Psoas muscle (tissue), 8 donors: ENCODE results near the gene RREB1. TPM values are rescaled to one million over a fixed set of nuclear protein-coding genes. Genes with fewer than 3 reads are reported as not detected.

Experiments used
- ATAC-seq, 4 donors: fragments of 200-7000 bp; cut with Tn5 transposase; one replicate each; pipeline ENCODE4 v1.9.1; 2020; ENCODE audit warnings: moderate library complexity in 3 of 4, mild to moderate bottlenecking in 2 of 4
- DNase-seq, 2 donors: peaks; one replicate each; pipeline ENCODE4 v3.0.0-alpha.2; 2020
- H3K27ac ChIP-seq: fragments of 200-600 bp; one replicate; pipeline ENCODE4 v1.8.0; 2022
- H3K27me3 ChIP-seq, 3 donors: fragments of 200-600 bp in 1 of 3; one replicate each; pipeline versions ENCODE4 v1.6.1 to v1.8.0; 2013 to 2022; ENCODE audit warnings: low read length in 2 of 3, mild to moderate bottlenecking in 2 of 3, moderate library complexity in 1 of 3; ENCODE audit not compliant: insufficient read depth in 3 of 3
- H3K36me3 ChIP-seq, 2 donors: fragments of 200-600 bp in 1 of 2; one replicate each; pipeline versions ENCODE4 v1.6.1 to v1.8.0; 2013 to 2022; ENCODE audit warnings: low read depth in 1 of 2, mild to moderate bottlenecking in 1 of 2, moderate library complexity in 1 of 2; ENCODE audit not compliant: insufficient read depth in 1 of 2
- H3K4me1 ChIP-seq: fragments of 200-600 bp; one replicate; pipeline ENCODE4 v1.8.0; 2022
- H3K4me3 ChIP-seq: fragments of 200-600 bp; one replicate; pipeline ENCODE4 v1.8.0; 2022; ENCODE audit warnings: mild to moderate bottlenecking
- H3K9me3 ChIP-seq: fragments of 200-600 bp; one replicate; pipeline ENCODE4 v1.8.0; 2022
- CTCF ChIP-seq: fragments of 200-600 bp; IDR thresholded peaks from one replicate; pipeline ENCODE4 v1.8.0; 2022; ENCODE audit warnings: antibody characterized with exemption
- WGBS, 3 donors: extraction: QIAGEN DNeasy Blood & Tissue Kit; methylation state at CpG; one replicate each; pipeline versions ENCODE4 v1.1.6 to v1.1.7; 2013; 5-methylcytosine and 5-hydroxymethylcytosine counted together
- intact Hi-C, 2 donors: fragments of 100-400 bp; cut with DNase I; formaldehyde crosslinking; loops; one replicate each; pipeline versions ENCODE4 v1.11.0 to v1.14.2; 2022
- polyA plus RNA-seq, 3 donors: library from polyadenylated mRNA; stranded (reverse); fragments of 200-250 nt; gene quantifications; one replicate each; pipeline ENCODE4 v1.2.3, GENCODE V29; 2013
- total RNA-seq, 4 donors: library from RNA; stranded (reverse); fragmentation: NEBNext Ultra II Directional in 2 of 4; extraction: Animal tissue kit (Norgen Biotek cat#: 25700) in 2 of 4; gene quantifications; one replicate each; pipeline versions ENCODE4 v1.2.1 to v1.2.4, GENCODE V29; 2021 to 2023
- donor health status: healthy with polysubstance abuse.
- donor health status: DM: no; HTN: no; CAD: no; lungs with moderate emphysema.
- donor health status: Bipolar disorder and iron deficiency.
- donor health status: healthy.
- donor health status: DM: yes; HTN: yes; CAD: no.
- donor health status: DM: no; HTN: no; CAD: no.
- donor health status: DM: no; HTN: no; CAD: no.
- donor health status: DM: yes; HTN: yes; CAD: no.

RREB1 gene
- total and polyA plus RNA-seq, 7 donors, result 4.6 to 49.4 (median 32.7) TPM

- 89 to 92% (median 90%) methylated on average over 3 of the region's 3 CpGs for WGBS, 3 donors
- Histone ChIP-seq H3K27me3 (no peaks in the 10 kb centered on the region), H3K27ac (no peak overlapping the region), H3K4me3 (no peak overlapping the region), H3K4me1 (peaks cover 25% of the 10 kb centered on the region), H3K36me3 (peaks cover 0 to 41% of the 10 kb centered on the region in 2 donors), H3K9me3 (no peaks in the 10 kb centered on the region)
- no peak for ATAC-seq
- intact Hi-C loops, result no loop called here
- no peak for TF ChIP-seq CTCF
- no peak for DNase-seq
Measured at GRCh38 chr6:7194657-7195056, 86.9 kb downstream of the RREB1 start.

- H3K4me3 ChIP-seq, result no peak overlapping the region
- WGBS, 3 donors, result 56 to 67% (median 59%) methylated on average over 9 of the region's 9 CpGs
- TF ChIP-seq CTCF, result no peak
- DNase-seq (no peak), ATAC-seq (peak in 3 of 4 donors; percentile 22 to 31 (median 31))
- H3K27me3 ChIP-seq, result no peaks in the 10 kb centered on the region
- intact Hi-C loops, result no loop called here
- H3K27ac ChIP-seq, result no peak overlapping the region
- H3K36me3 ChIP-seq, result peaks cover 0 to 32% of the 10 kb centered on the region in 2 donors
- no peaks in the 10 kb centered on the region for H3K9me3 ChIP-seq
- peaks cover 25% of the 10 kb centered on the region for H3K4me1 ChIP-seq
Measured at GRCh38 chr6:7195339-7196018, 87.7 kb downstream of the RREB1 start.

- Histone ChIP-seq H3K27me3 (no peaks in the 10 kb centered on the region), H3K36me3 (peaks cover 0 to 27% of the 10 kb centered on the region in 2 donors), H3K4me3 (no peak overlapping the region), H3K4me1 (peaks cover 25% of the 10 kb centered on the region), H3K27ac (peak overlapping the region; percentile 51), H3K9me3 (no peaks in the 10 kb centered on the region)
- TF ChIP-seq CTCF, result no peak
- peak in 3 of 4 donors; percentile 55 to 62 (median 61) for ATAC-seq
- no peak for DNase-seq
- 35 to 46% (median 45%) methylated on average over 7 of the region's 7 CpGs for WGBS, 3 donors
- intact Hi-C loops, result no loop called here
Measured at GRCh38 chr6:7196019-7196402, 88.2 kb downstream of the RREB1 start.

GRCh38 chr6:7196685-7197283 lies 89.0 kb downstream of the RREB1 start:
- DNase-seq (no peak), ATAC-seq (no peak)
- Histone ChIP-seq H3K27me3 (no peaks in the 10 kb centered on the region), H3K27ac (peak overlapping the region; percentile 51), H3K4me1 (peaks cover 25% of the 10 kb centered on the region), H3K36me3 (peaks cover 0 to 22% of the 10 kb centered on the region in 2 donors), H3K4me3 (no peak overlapping the region), H3K9me3 (no peaks in the 10 kb centered on the region)
- WGBS, 3 donors, result 68 to 72% (median 72%) methylated on average over 4 of the region's 4 CpGs
- intact Hi-C loops, result no loop called here
- no peak for TF ChIP-seq CTCF
